ENCODE results near the gene CIAO2B.

- TF ChIP-seq CTCF (conservative IDR thresholded peaks at IDR 0.05; ENCODE audit: low read depth in 2 of 2) (no peak), EZH2phosphoT487 (IDR thresholded peaks at IDR 0.05; ENCODE audit: unreplicated experiment) (no peak), STAT1 (IDR thresholded peaks at IDR 0.05; ENCODE audit: unreplicated experiment) (no peak), NANOG (IDR thresholded peaks at IDR 0.05; ENCODE audit: borderline replicate concordance) (no peak), EZH2 (IDR thresholded peaks at IDR 0.05; ENCODE audit: low read depth, unreplicated experiment) (no peak), ZNF114 (CRISPR knock-in tag; IDR thresholded peaks at IDR 0.05) (no peak), POLR2AphosphoS5 (IDR thresholded peaks at IDR 0.05; ENCODE audit: low read depth) (no peak)
Observed at GRCh38 chr16:66973716-66974115, 39.5 kb upstream of the CIAO2B start.

All from GM23338 (cell line).